Retina (tissue), 1 donor: ENCODE measurements around the gene USP3.

Experiments used
- DNase-seq: peaks from one replicate; pipeline ENCODE4 v3.0.0-alpha.2; 2016

The USP3 gene

DNA sequence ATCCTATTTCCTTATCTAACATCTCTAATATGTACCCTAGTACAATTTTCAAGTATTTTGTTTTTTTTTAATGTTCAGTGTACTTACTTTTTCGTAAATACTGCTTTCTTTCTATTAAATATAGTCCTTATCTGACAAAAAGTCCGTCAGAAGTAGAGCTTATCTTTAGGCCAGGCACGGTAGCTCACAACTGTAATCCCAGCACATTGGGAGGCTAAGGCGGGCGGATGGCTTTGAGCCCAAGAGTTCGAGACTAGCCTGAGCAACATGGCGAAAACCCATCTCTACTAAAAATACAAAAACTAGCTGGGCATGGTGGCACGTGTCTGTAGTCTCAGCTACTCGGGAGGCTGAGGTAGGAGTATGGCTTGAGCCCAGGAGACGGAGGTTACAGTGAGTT is 41.1 kb downstream of the USP3 start:
- DNase-seq, result no peak

DNA sequence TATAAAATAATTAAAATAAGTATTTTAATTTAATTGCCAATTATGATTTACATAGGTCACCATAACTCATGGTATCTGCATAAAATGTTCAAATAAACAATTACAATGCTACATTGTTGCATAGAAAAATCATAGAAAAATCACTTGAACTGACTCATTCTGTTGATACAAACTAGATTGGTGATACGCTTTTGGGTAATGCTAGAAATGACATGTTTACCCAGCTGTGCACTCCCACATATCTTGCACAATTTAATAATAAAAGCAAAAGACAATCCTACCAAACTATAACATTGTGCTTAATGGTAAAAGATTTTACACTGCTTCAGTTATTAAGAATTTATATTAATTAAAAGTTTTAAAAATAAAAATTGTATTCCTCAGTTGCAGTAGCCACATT is 47.0 kb downstream of the USP3 start:
- no peak for DNase-seq

DNA sequence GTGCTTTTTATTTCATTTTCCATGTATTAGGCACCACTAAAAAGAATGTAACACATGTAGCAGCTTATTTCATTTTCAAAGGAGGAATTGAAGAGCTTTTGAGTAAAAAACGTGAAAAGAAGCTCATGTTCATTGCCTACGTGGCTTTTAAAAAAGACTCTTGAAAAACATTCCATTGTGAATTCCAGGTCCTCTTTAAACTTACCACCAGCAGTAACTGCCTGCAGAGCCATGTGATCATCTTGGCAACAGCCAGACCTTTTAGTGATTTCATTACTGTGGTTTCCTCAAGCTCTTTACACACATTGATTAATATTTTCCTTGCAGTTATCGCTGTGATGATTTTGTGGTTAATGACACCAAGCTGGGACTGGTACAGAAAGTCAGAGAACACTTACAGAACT is 49.0 kb downstream of the USP3 start:
- DNase-seq, result no peak

DNA sequence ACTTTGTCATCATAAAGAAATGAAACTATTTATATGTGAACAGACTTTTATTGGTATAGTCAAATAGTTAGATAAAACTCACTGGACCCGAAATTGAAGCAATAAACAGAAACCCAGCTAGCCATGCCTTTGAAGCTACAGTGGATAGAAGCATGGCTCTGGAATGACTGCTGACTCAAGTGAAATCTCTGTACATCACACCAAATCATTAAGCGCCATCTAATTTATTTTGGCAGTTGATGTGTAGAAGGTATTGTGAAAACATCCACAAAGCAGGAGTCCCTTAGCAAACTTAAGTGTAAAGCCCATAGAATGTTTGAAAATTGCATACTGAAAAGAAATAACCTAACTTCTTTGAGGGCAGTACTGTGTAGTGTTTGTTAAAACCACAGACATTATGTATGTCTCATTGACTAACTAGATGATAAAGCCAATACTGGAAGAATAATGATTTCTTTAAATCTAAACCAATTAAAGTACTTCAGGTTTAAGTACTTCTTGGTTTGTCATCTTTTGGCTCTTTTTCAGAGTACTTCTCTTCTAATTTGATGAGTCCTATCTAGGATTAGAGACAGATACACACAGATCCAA is 50.0 kb downstream of the USP3 start:
- DNase-seq, result no peak

DNA sequence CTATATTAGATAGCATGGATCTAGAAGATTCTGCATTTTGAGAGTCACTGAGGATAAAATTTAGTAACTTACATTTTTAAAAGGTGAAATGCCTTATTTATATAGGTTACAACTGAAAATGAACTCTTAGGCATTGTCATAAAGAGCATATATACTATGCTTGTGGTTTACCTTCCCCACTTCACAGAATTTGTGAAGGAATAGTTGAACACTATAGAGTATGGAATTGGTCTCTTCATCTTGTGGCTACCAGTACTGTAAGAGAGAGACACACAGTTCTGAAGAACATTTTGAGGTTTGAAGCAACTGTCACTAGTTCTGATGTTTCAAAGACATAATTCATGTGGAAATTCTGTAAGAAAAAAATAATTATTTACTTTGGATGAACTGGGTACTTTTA is 51.1 kb downstream of the USP3 start:
- no peak for DNase-seq

DNA sequence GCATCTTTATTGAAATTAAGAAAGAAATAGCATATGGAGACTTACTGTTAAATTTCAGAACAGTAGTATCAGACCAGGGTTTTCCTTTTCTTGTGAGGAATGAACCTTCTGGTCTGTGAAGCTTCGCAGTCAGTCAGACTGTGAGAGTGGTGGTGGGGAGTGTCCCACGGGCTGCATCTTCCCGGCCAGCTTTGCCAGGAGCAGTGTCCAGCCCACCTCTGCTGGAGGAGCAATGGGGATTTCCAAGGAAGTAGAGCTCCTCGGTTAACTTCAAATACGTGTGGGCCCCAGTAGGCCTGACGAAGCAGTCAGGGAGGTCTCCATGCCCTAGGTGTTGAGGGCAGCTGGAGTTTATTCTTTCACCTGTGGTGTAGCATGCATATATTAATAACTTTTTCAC is 51.9 kb downstream of the USP3 start:
- no peak for DNase-seq

DNA sequence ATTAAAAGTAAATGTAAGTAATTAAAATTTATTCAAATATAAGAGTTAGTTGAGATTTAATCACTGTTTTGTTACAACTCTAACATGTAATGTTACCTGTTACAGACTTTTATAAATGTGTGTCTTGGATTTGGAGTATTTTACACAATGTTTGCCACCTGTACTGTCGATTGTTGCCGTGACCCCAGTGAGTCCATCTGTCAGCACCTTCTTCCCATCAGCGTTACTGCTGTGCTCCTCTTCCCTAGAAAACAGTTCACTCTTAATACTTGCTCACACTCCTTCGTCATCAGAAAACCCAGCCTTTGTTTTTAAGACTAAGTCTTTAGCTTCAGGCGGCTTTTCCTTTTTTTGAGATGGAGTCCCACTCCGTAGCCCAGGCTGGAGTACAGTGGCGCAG is 52.3 kb downstream of the USP3 start:
- no peak for DNase-seq

DNA sequence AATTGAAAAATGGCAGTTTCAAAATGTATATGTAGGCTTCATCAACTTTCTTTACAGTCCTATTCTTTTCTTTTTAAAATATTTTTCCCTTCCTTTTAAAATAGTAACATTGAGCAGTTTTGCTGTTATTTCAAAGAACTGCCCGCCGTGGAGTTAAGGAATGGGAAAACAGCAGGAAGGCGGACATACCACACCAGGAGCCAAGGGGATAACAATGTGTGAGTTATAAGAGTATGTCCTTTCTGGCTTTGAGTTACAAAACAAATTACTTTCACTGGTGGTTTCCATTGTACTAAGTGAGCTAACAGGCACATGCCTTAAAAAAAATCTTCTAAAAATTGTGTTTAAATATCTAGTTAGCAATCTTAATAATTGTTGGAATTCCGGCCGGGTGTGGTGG is 55.4 kb downstream of the USP3 start:
- DNase-seq, result no peak

DNA sequence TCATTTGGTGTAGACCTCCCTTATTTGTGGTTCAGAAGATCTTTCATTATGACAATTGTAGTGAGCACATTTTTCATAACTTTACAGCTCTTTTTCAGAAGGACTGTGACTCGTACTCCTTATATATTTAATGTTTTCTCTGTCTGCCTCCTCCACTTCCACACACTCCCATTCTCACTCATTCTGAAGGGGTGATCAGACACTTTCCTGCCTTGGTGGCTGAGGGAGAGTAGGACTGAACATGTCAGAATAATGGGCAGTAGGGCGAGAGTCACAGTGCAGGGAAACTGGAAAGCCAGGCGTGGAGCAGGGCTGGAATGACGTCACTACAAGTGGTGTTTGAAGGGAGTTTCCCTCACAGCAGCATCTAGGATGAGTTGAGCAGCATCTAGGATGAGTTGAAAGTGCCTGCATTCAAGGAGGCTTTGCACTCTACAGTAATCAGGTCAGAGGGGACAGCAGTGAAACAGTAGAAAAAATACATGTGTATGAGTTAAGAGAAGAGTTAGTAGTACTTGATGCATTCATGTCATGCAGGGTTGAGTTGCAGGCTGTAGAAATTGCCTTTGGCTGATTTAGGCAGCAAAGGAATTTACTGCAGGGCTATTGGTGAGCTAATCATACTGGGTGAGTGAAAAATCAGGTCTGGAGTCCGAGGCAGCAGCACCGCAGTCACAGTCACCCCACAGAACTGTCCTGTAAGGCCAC is 56.5 kb downstream of the USP3 start:
- no peak for DNase-seq

DNA sequence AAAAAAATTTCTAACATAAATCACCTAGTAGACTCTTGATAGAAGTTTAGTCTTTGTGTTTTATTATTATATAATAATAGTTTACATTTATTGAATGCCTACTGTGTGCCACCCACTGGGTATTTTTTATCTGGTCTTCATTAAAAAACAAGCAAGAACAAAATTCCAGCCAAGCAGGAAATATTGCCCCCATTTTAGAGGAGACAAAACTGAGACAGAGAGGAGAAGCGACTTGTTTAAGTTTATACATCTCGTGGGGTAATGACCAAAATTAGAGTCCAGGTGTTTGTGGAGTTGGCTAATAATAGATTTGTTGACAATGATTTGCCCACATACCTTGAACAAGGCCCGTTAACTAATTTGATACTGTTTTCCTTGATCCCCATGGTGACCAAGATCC is 59.7 kb downstream of the USP3 start:
- DNase-seq, result no peak

DNA sequence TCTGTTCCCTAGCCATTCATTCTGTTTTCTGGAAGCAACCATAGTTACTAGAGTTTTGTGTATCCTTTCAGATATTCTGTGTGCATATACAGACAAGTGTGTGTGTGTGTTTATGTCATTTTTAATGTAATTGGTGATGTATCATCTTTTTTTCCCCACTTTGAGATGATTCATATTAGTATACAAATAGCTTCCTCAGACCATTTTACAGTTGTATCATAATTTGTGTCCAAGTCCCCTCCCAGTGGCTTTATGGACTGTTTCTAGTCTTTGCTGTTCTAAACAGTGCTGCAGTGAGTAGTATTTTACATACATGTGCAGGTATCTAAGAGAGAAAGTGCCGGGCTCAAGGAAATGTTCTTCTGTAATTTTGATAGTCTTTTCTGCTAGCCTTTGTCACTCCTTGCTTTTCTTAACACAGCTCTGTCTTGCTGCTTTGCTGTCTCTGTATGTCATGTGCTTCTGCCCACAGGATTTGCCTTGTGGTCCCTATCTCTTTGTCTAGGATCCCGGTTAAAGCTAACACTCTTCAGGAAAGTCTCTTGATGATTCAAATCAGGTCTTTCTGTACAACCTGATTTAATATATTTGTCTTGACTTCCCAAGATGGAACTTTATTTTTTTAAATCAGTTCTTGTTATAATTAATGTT is 61.3 kb downstream of the USP3 start:
- DNase-seq, result no peak

DNA sequence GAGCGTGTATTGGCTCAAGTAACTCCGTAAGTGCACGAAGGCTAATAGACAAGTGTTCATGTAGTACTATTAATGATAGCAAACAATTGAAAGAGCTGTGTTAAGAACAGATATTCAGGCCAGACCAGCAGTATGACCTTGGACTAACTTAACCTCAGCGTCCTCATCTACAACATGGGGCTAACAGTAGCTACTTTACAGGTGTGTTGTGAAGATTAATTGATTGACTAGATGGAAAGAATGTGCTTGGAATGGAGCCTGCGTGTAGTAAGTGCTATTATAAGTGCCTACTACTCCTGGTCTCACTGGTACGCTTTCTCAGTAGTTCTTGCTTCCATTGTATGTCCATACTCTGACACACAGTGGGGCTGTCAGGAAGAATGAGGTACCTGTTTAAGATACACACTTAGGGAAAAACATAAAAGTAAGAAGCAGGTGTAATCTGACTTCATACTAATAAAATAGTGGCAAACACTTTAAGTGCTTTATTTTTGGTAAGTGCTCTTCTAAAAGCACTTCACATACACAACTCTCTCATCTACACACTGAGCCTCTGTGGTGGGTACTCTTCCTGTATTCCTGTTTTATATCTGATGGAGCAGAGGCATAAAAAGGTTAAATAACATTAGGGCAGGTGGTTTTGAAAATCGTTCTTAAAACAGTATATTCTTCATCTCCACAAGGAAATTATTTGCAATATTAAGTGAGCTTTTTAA is 68.5 kb downstream of the USP3 start:
- no peak for DNase-seq

DNA sequence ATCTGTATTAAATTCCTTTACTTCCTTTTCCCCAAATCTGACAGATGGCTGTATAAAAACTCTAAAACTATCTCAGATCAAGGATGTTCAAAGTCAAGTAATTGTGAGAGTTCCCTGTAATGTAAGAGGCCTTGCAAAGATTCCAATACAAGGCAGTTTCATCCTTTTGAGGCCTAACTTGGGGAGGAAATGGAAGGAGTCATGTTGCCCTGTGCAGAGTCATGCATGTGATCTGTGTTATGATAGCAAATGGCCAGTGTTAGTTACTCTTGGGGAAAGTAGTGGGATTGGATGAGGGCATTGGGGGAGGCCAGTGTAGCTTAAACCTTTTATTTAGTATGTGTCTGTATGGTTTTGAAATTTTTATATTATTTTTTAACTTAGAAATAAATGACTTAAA is 69.1 kb downstream of the USP3 start:
- DNase-seq, result no peak

DNA sequence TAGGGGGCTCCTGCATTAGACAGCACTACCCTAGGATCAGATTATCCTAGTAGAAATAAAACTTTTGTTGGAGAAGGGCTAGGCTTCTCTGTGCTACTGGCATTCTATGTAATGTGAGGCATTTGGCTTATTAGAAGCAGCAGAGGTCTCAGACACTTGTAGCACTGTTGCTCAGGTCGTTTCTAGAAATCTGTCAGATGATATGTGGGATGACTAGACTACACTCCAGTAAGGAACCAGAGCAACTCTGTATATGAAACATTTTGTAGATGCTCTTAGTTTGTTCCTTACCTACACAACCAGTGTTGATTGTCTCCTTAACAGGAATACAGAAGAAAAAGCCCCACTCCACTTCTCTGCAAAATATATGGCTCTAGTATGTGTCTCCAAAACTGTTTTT is 70.9 kb downstream of the USP3 start:
- no peak for DNase-seq

DNA sequence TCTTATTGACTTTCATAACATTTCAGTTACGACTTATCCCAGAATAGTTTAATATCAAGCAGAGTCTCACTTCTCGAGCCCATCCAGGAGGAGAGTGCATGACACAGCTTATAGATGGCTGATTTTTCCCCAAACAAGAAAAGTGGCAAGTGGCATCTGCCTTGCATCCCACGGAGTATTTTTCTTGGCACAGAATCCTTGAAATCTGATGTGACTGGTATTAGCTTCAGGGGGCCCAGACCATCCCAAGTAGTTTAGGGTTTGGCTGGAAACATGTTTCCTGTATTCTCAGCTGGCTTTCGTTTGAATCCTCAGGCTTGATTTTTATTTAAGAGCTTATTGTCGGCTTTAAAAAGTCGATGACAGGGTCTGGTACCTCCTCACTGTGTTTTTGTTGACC is 72.0 kb downstream of the USP3 start:
- DNase-seq, result no peak

DNA sequence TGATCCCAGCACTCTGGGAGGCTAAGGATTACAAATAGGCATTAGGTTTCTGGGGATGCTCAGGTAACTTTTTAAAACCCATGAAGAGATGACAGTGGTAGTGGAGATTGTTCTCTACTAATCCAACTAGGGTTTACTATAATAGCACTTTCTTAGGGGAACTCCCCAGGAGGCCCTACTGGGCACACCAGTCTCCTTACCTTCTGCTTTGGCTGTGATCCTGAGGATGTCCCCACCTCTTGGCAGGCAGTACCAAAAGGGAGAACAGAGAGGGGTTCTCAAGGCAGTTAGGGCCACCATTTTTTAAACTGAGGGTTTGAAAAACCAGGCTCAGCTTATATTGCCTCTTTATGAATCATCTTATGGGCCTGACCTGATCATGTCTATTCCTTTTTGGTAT is 77.8 kb downstream of the USP3 start:
- DNase-seq, result no peak

DNA sequence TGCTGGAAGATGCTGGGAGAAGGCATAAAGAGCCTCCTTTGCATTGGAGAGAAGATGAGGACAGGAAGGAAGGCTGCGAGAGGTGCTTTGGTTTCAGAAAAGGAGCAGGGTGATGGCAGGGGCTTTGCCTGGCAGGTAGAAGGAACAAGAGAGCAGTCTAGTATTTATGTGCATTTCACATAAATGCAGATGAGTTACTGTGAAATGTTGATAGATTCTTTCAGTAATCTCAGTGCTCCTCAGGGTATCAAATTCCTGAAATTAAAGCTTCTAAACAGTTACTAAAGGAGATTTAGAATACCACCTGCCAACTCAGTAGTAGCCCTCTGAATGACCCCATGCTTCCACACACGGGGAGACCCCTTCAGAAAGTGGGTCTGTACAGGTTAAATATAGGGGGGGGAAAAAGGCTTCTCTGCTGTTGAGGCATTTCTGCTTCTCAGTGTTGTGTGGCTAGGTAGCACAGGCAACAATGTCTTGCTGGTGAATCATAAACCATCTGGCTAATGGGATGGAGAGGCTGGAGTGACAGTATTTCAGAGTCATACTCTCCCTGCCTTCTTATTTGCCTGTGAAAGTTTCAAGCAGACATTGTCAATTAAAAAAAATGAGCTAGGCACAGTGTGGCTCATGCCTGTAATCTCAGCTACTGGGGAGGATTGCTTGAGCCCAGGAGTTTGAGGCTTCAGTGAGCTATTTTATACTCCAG is 78.5 kb downstream of the USP3 start:
- no peak for DNase-seq

DNA sequence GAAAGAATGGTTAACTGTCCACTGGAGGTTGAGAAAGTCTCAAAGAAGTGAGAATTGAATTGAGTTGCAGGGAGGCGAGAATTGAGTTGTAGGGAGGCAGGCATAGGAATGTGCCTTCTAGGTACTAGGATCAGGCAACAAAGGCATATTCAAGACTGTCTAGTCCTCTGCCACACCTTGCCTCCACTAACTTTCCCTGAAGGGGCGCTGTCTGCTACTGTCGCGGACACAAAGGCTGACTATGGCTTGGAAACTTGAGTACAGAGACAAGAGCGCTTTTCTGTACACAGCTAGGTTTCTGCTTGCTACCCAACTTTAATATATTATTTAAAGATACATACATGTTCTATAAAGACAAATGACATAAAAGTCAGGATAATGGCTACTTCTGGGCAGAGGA is 82.4 kb downstream of the USP3 start:
- DNase-seq, result no peak

DNA sequence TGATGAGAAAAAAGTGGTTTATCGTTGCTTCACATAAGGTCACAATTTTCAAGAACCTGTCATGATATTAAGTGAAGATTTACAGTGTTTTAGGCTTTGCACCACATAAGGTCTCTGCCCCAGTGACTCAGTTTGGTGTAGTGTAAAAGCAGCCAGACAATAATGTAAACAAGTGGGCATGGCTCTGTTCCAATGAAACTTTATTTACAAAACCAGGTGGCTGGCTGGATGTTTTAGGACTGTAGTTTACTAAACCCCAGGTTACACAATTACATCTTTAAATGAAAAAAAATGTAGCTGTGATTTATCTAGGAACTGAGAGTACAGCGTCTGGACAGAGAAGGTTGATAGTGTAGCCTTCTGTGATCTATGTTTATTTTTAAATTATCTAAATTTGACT is 83.1 kb downstream of the USP3 start:
- DNase-seq, result no peak

DNA sequence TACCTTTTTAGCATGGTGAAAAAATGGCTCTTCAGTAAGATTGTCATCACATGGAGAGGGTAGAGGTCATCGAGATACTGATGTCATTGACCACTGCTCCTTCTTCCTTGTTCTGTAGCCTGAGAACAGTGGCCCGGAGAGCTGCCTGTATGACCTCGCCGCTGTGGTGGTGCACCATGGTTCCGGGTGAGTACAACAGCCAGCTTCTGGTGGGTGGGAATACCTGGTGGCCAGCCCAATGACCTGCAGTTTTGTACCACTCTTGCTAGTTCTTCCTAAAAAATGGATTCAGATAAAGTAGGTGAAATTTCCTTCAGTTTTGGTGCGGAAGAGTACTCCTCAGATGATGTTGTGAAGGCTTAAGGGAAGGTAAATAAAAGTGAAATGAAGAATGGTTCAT is 84.4 kb downstream of the USP3 start:
- DNase-seq, result no peak

DNA sequence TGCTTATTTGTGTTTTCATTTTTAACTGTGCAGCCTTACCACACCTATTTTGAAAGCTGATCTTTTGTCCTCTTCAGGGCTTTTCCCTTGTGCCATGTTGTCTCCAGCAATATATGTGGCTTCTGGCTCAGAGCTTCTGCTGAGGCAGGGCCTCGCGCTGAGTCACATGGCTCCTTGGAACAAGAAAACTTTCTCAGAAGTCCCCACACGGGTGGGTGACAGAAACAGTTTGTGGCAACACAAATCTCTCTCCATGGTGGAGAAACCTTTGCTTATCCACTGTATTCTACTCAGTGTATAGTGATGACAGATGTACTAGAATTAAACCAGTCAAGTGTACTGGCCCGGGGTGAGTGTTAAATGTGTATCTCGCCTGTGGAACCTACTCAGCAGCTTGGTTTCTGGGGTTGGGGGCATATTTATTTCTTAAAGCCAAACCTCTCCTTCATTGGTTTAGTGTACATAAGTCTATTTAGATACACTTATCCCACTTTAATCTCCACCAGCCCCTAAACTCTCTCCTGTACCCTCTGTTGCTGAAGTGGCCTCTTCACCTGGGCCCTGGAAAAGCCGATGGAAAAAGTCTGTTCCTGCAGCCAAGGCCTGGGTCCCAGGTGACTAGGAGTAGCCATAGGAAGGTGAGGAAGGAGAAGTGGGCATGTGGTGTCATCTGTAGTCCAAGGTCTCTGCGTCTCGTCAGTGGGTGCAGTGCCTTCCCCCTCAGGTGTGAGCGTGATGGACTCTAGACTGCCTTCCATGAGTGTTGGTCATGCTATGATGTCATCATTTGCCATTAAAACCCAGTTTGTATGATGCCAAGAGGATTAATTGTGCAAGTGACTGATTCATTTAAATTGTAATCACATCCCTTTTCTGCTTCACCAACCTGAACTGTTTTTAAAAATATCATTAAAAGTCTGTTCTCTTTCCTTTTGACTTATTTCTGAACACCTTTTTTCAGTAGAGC is 89.6 kb downstream of the USP3 start:
- DNase-seq, result no peak

DNA sequence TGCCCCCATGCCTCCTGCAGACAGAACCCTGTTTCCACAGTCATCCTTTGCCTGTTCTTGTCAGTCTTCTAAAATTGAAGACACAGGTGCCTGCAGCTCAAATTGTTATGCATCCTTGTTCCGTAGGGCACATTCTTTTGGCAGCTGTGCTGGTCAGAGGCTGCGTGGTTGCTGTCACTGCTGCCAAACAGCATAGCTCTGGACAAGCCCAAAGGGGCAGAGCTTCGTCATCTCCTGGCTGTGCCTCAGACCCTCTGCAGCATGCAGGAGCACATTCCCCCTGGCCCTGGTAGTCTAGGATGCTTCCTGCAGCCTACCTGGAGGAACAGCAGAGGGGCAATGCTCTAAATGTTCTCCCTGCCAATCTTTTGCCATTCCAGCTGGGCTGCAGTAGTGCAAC is 90.7 kb downstream of the USP3 start:
- DNase-seq, result no peak
